K562 (cell line): ENCODE data around the gene CEP135. TPM values are rescaled to one million over a fixed set of nuclear protein-coding genes. Genes with fewer than 3 reads are reported as not detected.

Experiments used
- ATF7 ChIP-seq: fragments of 450-650 bp; IDR thresholded peaks from 2 replicates; pipeline ENCODE4 v1.7.1; 2014; ENCODE audit warnings: mild to moderate bottlenecking, moderate library complexity
- CTBP1 ChIP-seq: fragments of 450-650 bp; IDR thresholded peaks from 2 replicates; pipeline ENCODE4 v1.6.1; 2016; ENCODE audit warnings: borderline replicate concordance
- ELF2 ChIP-seq: fragments of 250-450 bp; sonication (Bioruptor Pico); IDR thresholded peaks from 2 replicates; pipeline ENCODE4 v1.5.0; 2021; ENCODE audit warnings: mild to moderate bottlenecking
- EWSR1 ChIP-seq: fragments of 450-650 bp; IDR thresholded peaks from 2 replicates; pipeline ENCODE4 v1.6.1; 2018; ENCODE audit warnings: borderline replicate concordance, mild to moderate bottlenecking, low read depth, moderate library complexity; ENCODE audit not compliant: partially characterized antibody
- FOXJ2 ChIP-seq: fragments of 200-800 bp; sonication (Bioruptor generic); IDR thresholded peaks from 2 replicates; pipeline ENCODE4 v1.6.1; 2016; ENCODE audit warnings: missing genetic modification characterization, missing compliant biosample characterization
- JUNB ChIP-seq: fragments of 450-650 bp; formaldehyde crosslinking; conservative IDR thresholded peaks from 2 replicates; pipeline ENCODE4 v1.4.0; 2020; ENCODE audit warnings: mild to moderate bottlenecking
- KAT8 ChIP-seq: fragments of 450-650 bp; IDR thresholded peaks from 2 replicates; pipeline ENCODE4 v1.6.1; 2016; ENCODE audit warnings: low read depth, mild to moderate bottlenecking
- MYNN ChIP-seq, 2 experiments: sonication (generic); formaldehyde crosslinking in 1 of 2; IDR thresholded peaks; 2 replicates each; pipeline versions ENCODE4 v1.5.0 to v1.6.1; 2016 to 2020; ENCODE audit warnings: antibody characterized with exemption in 1 of 2, missing genetic modification reagents in 1 of 2
- NR2C2 ChIP-seq, 2 experiments: fragments of 200-800 bp in 1 of 2; sonication (Bioruptor generic) in 1 of 2; sonication (generic) in 1 of 2; formaldehyde crosslinking in 1 of 2; IDR thresholded peaks; 2 replicates each; pipeline versions ENCODE4 v1.6.1 to v1.8.0; 2016 to 2022; ENCODE audit warnings: mild to moderate bottlenecking in 1 of 2, missing compliant biosample characterization in 1 of 2, missing genetic modification characterization in 1 of 2, missing genetic modification reagents in 1 of 2
- POLR2B ChIP-seq: fragments of 450-650 bp; IDR thresholded peaks from 2 replicates; pipeline ENCODE4 v1.6.1; 2018; ENCODE audit warnings: low read depth; ENCODE audit not compliant: partially characterized antibody
- RCOR1 ChIP-seq, 2 experiments: IDR thresholded peaks; 2 replicates each; pipeline ENCODE4 v1.6.1; 2012; ENCODE audit warnings: low read depth in 2 of 2, low read length in 2 of 2, borderline replicate concordance in 1 of 2, improper control_type of control experiment in 1 of 2
- SIN3B ChIP-seq: fragments of 450-650 bp; IDR thresholded peaks from 2 replicates; pipeline ENCODE4 v1.6.1; 2017; ENCODE audit warnings: low read depth, mild to moderate bottlenecking, moderate library complexity
- TEAD1 ChIP-seq, 2 experiments: fragments of 450-650 bp in 1 of 2; sonication (generic) in 1 of 2; formaldehyde crosslinking; IDR thresholded peaks; 2 replicates each; pipeline versions ENCODE4 v1.4.0 to v1.8.0; 2020 to 2022; ENCODE audit warnings: mild to moderate bottlenecking in 2 of 2, missing genetic modification reagents in 1 of 2
- ZNF24 ChIP-seq: fragments of 450-650 bp; IDR thresholded peaks from 2 replicates; pipeline ENCODE4 v1.6.1; 2016
- ZNF668 ChIP-seq: fragments of 250-450 bp; sonication (Bioruptor Pico); IDR thresholded peaks from 2 replicates; pipeline ENCODE4 v1.8.0; 2022; ENCODE audit warnings: mild to moderate bottlenecking, inconsistent platforms
- ZNF76 ChIP-seq: fragments of 250-450 bp; sonication (Bioruptor Pico); IDR thresholded peaks from 2 replicates; pipeline ENCODE4 v1.4.0; 2020; ENCODE audit warnings: mild to moderate bottlenecking, moderate library complexity, borderline replicate concordance
- polyA plus RNA-seq, 8 experiments: library from polyadenylated mRNA; depleted of rRNA in 4 of 8; stranded (reverse) in 5 of 8; unstranded in 3 of 8; fragments of >200 nt; fragmentation: Nextera tagmentation in 2 of 8; fragmentation: Illumina TruSeq in 1 of 8; extraction: Ambion mirVana in 2 of 8; extraction: Trizol in 1 of 8; gene quantifications; 2 replicates each; pipeline versions ENCODE4 v1.2.1 to v1.2.3, GENCODE V29; 2011 to 2014; ENCODE audit warnings: inconsistent platforms in 1 of 8, missing spikeins in 1 of 8
- total RNA-seq, 7 experiments: library from RNA; depleted of rRNA in 6 of 7; stranded (reverse); fragments of >200 nt in 6 of 7; fragmentation: Illumina TruSeq in 2 of 7; extraction: Trizol in 2 of 7; gene quantifications; 2 replicates each; pipeline versions ENCODE4 v1.2.1 to v1.2.3, GENCODE V29; 2011 to 2021; ENCODE audit warnings: low replicate concordance in 1 of 7
- TF ChIP-seq, protein P1 (sequence below): fragments of 250-450 bp; sonication (Bioruptor Pico); IDR thresholded peaks from 2 replicates; pipeline ENCODE4 v1.4.0; 2020; ENCODE audit warnings: mild to moderate bottlenecking, moderate library complexity, borderline replicate concordance
- TF ChIP-seq, protein P2 (sequence below): fragments of 450-650 bp; formaldehyde crosslinking; IDR thresholded peaks from 2 replicates; pipeline ENCODE4 v1.4.0; 2020; ENCODE audit warnings: mild to moderate bottlenecking, moderate library complexity
- TF ChIP-seq, protein P3 (sequence below): fragments of 250-450 bp; sonication (Bioruptor Pico); IDR thresholded peaks from 2 replicates; pipeline ENCODE4 v1.5.0; 2021
- TF ChIP-seq, protein P4 (sequence below): fragments of 450-650 bp; IDR thresholded peaks from 2 replicates; pipeline ENCODE4 v1.6.1; 2016; ENCODE audit warnings: antibody characterized with exemption

Gene CEP135
- total and polyA plus RNA-seq, 9 of the 15 experiments (the other 6 are each of a cell fraction or from before 2014, with no cell fraction given), result 3.1 to 18.9 (median 15.3) TPM

DNA sequence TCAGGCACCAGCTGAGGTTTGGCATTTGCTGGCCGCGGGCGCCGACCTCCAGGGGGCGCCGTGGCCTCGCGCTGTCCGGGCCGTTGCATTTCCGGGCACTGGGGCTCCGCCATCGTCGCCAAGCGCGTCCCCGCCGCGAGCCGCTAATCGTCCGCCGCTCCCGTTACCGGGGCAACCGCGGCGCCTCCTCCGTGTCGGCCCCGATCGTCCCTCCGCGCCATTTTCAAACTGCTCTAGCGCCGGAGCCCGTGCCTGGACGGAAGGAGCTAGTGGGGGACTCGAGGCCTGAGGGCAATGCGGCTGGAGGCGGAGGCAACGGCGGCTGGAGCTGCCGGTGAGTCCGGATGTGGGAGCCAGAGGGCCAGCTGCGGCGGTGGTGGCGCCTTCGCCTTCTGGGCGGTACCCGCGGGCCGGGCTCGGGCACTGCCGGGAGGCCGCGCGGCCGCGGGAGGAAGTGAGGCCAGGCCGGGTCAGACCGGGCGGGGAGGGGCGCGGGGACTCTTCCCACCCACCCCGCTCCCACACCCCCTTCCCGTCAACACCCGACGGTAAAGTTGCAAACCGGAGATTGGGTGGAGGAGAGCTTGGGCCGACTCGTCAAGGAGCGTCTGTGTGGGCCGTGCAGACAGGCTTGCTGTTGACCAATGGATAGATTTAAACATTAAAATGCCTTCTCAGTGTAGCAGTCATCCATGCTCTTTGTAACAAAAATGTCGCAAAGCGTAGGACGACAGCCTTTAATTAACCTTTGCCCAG, at the start of gene CEP135 (continued):
- TF ChIP-seq, protein P1, sequence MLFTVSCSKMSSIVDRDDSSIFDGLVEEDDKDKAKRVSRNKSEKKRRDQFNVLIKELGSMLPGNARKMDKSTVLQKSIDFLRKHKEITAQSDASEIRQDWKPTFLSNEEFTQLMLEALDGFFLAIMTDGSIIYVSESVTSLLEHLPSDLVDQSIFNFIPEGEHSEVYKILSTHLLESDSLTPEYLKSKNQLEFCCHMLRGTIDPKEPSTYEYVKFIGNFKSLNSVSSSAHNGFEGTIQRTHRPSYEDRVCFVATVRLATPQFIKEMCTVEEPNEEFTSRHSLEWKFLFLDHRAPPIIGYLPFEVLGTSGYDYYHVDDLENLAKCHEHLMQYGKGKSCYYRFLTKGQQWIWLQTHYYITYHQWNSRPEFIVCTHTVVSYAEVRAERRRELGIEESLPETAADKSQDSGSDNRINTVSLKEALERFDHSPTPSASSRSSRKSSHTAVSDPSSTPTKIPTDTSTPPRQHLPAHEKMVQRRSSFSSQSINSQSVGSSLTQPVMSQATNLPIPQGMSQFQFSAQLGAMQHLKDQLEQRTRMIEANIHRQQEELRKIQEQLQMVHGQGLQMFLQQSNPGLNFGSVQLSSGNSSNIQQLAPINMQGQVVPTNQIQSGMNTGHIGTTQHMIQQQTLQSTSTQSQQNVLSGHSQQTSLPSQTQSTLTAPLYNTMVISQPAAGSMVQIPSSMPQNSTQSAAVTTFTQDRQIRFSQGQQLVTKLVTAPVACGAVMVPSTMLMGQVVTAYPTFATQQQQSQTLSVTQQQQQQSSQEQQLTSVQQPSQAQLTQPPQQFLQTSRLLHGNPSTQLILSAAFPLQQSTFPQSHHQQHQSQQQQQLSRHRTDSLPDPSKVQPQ, result no peak
- TF ChIP-seq MYNN (IDR thresholded peaks at IDR 0.05) (peak; percentile 65; the same call in 1 of the 2 replicates), MYNN (CRISPR knock-in tag; IDR thresholded peaks at IDR 0.05) (no peak), TEAD1 (CRISPR knock-in tag; IDR thresholded peaks at IDR 0.05) (peak in 1 of 2 experiments; percentile 95; a peak in 2 of 4 replicates), RCOR1 (IDR thresholded peaks at IDR 0.05; ENCODE audit: borderline replicate concordance in 1 of 2, low read depth in 2 of 2, low read length in 2 of 2) (peak; percentile 45 to 82; a peak in 3 of 4 replicates), ZNF76 (0 out of 2 replicates have a peak, but pooled peaks have one; percentile 62), ELF2 (CRISPR knock-in tag) (peak; percentile 88), ZNF668 (CRISPR knock-in tag) (no peak), POLR2B (peak; percentile 67), CTBP1 (peak; percentile 96), ATF7 (peak; percentile 82), NR2C2 (CRISPR knock-in tag; IDR thresholded peaks at IDR 0.05) (no peak), NR2C2 (tag; IDR thresholded peaks at IDR 0.05) (peak; percentile 87), EWSR1 (no peak), SIN3B (peak; percentile 84), FOXJ2 (tag) (peak; percentile 71; the same call in 1 of the 2 replicates), KAT8 (no peak), JUNB (CRISPR knock-in tag) (peak; percentile 33; the same call in 1 of the 2 replicates), ZNF24 (peak; percentile 52; the same call in 1 of the 2 replicates)
- TF ChIP-seq, protein P2, sequence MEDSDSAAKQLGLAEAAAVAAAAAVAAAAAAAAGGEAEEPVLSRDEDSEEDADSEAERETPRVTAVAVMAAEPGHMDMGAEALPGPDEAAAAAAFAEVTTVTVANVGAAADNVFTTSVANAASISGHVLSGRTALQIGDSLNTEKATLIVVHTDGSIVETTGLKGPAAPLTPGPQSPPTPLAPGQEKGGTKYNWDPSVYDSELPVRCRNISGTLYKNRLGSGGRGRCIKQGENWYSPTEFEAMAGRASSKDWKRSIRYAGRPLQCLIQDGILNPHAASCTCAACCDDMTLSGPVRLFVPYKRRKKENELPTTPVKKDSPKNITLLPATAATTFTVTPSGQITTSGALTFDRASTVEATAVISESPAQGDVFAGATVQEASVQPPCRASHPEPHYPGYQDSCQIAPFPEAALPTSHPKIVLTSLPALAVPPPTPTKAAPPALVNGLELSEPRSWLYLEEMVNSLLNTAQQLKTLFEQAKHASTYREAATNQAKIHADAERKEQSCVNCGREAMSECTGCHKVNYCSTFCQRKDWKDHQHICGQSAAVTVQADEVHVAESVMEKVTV (CRISPR knock-in tag), result peak; percentile 37; the same call in 1 of the 2 replicates
- TF ChIP-seq, protein P3, sequence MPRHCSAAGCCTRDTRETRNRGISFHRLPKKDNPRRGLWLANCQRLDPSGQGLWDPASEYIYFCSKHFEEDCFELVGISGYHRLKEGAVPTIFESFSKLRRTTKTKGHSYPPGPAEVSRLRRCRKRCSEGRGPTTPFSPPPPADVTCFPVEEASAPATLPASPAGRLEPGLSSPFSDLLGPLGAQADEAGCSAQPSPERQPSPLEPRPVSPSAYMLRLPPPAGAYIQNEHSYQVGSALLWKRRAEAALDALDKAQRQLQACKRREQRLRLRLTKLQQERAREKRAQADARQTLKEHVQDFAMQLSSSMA (CRISPR knock-in tag), result no peak
- TF ChIP-seq, protein P4, sequence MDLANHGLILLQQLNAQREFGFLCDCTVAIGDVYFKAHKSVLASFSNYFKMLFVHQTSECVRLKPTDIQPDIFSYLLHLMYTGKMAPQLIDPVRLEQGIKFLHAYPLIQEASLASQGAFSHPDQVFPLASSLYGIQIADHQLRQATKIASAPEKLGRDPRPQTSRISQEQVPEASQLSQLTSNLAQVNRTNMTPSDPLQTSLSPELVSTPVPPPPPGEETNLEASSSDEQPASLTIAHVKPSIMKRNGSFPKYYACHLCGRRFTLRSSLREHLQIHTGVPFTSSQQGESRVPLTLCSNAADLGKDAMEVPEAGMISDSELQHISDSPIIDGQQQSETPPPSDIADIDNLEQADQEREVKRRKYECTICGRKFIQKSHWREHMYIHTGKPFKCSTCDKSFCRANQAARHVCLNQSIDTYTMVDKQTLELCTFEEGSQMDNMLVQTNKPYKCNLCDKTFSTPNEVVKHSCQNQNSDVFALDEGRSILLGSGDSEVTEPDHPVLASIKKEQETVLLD, result no peak
